Sigmoid colon (tissue), 4 donors: ENCODE results near the gene COA5.

Experiments used
- EP300 ChIP-seq, 4 donors: sonication (generic); formaldehyde crosslinking; IDR thresholded peaks; one replicate each; pipeline ENCODE4 v1.6.1; 2017; ENCODE audit warnings: antibody characterized with exemption in 4 of 4
- TF ChIP-seq, protein P1 (sequence below), 4 experiments: fragments of 450-650 bp in 3 of 4; fragments of 200-600 bp in 1 of 4; IDR thresholded peaks; one replicate each; pipeline ENCODE4 v1.5.1; 2016 to 2019; ENCODE audit warnings: antibody characterized with exemption in 4 of 4, mild to moderate bottlenecking in 3 of 4, moderate library complexity in 2 of 4

DNA sequence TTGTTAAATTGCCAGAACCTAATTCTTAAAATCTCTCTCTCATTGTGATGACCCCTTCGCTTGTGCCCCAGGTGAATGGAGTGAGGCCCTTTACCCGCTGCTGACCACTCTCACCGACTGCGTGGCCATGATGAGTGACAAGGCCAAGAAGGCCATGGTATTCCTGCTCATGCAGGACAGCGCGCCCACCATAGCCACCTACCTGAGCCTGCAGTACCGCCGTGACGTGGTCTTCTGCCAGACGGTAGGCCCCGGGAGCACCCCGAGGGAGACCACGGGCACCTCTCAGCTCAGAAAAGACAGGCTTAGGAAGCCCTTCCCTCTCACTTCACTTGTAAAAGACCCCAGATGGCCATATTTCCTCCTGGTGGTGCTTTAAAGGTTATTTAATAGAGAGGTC, 44.9 kb downstream of the COA5 start:
- TF ChIP-seq, protein P1, sequence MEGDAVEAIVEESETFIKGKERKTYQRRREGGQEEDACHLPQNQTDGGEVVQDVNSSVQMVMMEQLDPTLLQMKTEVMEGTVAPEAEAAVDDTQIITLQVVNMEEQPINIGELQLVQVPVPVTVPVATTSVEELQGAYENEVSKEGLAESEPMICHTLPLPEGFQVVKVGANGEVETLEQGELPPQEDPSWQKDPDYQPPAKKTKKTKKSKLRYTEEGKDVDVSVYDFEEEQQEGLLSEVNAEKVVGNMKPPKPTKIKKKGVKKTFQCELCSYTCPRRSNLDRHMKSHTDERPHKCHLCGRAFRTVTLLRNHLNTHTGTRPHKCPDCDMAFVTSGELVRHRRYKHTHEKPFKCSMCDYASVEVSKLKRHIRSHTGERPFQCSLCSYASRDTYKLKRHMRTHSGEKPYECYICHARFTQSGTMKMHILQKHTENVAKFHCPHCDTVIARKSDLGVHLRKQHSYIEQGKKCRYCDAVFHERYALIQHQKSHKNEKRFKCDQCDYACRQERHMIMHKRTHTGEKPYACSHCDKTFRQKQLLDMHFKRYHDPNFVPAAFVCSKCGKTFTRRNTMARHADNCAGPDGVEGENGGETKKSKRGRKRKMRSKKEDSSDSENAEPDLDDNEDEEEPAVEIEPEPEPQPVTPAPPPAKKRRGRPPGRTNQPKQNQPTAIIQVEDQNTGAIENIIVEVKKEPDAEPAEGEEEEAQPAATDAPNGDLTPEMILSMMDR (IDR thresholded peaks at IDR 0.05) = no peak
- no peak for TF ChIP-seq EP300 (IDR thresholded peaks at IDR 0.05)
